Right lobe of liver (tissue), 4 donors: Measurements from ENCODE around the gene HMGB2.

Experiments used
- CTCF ChIP-seq, 4 donors: fragments of 200-600 bp in 3 of 4; fragments of 450-650 bp in 1 of 4; IDR thresholded peaks; one replicate each; pipeline versions ENCODE4 v1.5.1 to v1.8.0; 2016 to 2022; ENCODE audit warnings: antibody characterized with exemption in 4 of 4, mild to moderate bottlenecking in 2 of 4
- POLR2A ChIP-seq: fragments of 450-650 bp; IDR thresholded peaks from one replicate; pipeline ENCODE4 v1.6.1; 2017; ENCODE audit warnings: antibody characterized with exemption, mild to moderate bottlenecking
- donor health status: DM: no; HTN: no; CAD: no.
- donor health status: DM: no; HTN: no; CAD: no.
- donor health status: DM: no; HTN: yes; CAD: no.

- TF ChIP-seq CTCF (IDR thresholded peaks at IDR 0.05) (no peak), POLR2A (no peak)
Observed at GRCh38 chr4:173282626-173283025, 51.5 kb downstream of the HMGB2 start.
